ENCODE data around the gene ASF1A. TPM values are rescaled to one million over a fixed set of nuclear protein-coding genes. Genes with fewer than 3 reads are reported as not detected.

ASF1A gene
- total and polyA plus RNA-seq, 2 of the 13 experiments (the other 11 are each of a cell fraction or from before 2014, with no cell fraction given): 14.5 to 49.9 TPM

GRCh38 chr6:118934461-118935330 lies 40.7 kb downstream of the ASF1A start, which contains the start of gene MCM9 (continued):
- TF ChIP-seq, protein P1, sequence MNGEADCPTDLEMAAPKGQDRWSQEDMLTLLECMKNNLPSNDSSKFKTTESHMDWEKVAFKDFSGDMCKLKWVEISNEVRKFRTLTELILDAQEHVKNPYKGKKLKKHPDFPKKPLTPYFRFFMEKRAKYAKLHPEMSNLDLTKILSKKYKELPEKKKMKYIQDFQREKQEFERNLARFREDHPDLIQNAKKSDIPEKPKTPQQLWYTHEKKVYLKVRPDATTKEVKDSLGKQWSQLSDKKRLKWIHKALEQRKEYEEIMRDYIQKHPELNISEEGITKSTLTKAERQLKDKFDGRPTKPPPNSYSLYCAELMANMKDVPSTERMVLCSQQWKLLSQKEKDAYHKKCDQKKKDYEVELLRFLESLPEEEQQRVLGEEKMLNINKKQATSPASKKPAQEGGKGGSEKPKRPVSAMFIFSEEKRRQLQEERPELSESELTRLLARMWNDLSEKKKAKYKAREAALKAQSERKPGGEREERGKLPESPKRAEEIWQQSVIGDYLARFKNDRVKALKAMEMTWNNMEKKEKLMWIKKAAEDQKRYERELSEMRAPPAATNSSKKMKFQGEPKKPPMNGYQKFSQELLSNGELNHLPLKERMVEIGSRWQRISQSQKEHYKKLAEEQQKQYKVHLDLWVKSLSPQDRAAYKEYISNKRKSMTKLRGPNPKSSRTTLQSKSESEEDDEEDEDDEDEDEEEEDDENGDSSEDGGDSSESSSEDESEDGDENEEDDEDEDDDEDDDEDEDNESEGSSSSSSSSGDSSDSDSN (CRISPR knock-in tag; IDR thresholded peaks at IDR 0.05): peak; percentile 68; the same call in 1 of the 2 replicates
- TF ChIP-seq SOX5 (CRISPR knock-in tag; IDR thresholded peaks at IDR 0.05; ENCODE audit: borderline replicate concordance): peak; percentile 41; the same call in 1 of the 2 replicates
- TF ChIP-seq TOPORS (CRISPR knock-in tag; IDR thresholded peaks at IDR 0.05): peak; percentile 65; the same call in 1 of the 2 replicates
- peak; percentile 60 for TF ChIP-seq MXD3 (CRISPR knock-in tag; IDR thresholded peaks at IDR 0.05)
- 0 out of 2 replicates have a peak, but pooled peaks have one; percentile 11 for TF ChIP-seq NFKBIZ (CRISPR knock-in tag; IDR thresholded peaks at IDR 0.05)
- TF ChIP-seq KAT7 (CRISPR knock-in tag; IDR thresholded peaks at IDR 0.05; ENCODE audit: borderline replicate concordance): peak; percentile 70; the same call in 1 of the 2 replicates
- TF ChIP-seq, protein P2, sequence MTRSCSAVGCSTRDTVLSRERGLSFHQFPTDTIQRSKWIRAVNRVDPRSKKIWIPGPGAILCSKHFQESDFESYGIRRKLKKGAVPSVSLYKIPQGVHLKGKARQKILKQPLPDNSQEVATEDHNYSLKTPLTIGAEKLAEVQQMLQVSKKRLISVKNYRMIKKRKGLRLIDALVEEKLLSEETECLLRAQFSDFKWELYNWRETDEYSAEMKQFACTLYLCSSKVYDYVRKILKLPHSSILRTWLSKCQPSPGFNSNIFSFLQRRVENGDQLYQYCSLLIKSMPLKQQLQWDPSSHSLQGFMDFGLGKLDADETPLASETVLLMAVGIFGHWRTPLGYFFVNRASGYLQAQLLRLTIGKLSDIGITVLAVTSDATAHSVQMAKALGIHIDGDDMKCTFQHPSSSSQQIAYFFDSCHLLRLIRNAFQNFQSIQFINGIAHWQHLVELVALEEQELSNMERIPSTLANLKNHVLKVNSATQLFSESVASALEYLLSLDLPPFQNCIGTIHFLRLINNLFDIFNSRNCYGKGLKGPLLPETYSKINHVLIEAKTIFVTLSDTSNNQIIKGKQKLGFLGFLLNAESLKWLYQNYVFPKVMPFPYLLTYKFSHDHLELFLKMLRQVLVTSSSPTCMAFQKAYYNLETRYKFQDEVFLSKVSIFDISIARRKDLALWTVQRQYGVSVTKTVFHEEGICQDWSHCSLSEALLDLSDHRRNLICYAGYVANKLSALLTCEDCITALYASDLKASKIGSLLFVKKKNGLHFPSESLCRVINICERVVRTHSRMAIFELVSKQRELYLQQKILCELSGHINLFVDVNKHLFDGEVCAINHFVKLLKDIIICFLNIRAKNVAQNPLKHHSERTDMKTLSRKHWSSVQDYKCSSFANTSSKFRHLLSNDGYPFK (CRISPR knock-in tag; IDR thresholded peaks at IDR 0.05; ENCODE audit: borderline replicate concordance): peak; percentile 71; the same call in 1 of the 2 replicates
- no peak for TF ChIP-seq MBD4 (IDR thresholded peaks at IDR 0.05; ENCODE audit: borderline replicate concordance, low read length)
- TF ChIP-seq ATF7 (IDR thresholded peaks at IDR 0.05): no peak
- TF ChIP-seq ATF7 (CRISPR knock-in tag; IDR thresholded peaks at IDR 0.05): peak; percentile 58; the same call in 1 of the 2 replicates
- peak; percentile 84 for TF ChIP-seq ZNF350 (CRISPR knock-in tag; IDR thresholded peaks at IDR 0.05; ENCODE audit: borderline replicate concordance, low read depth)
- TF ChIP-seq ZMYM4 (CRISPR knock-in tag; IDR thresholded peaks at IDR 0.05): peak; percentile 88
